ENCODE data around the gene MPZL3. TPM values are rescaled to one million over a fixed set of nuclear protein-coding genes. Genes with fewer than 3 reads are reported as not detected.

The MPZL3 gene
- total and polyA plus RNA-seq, 4 donors: 2.5 to 6.9 (median 3.5) TPM

GRCh38 chr11:118274186-118274585 is 22.0 kb upstream of the MPZL3 start:
- WGBS: 81% methylated on average over 2 of the region's 2 CpGs
- no peak for DNase-seq (ENCODE audit: low spot score)
- Histone ChIP-seq H3K4me3 (ENCODE audit: low read depth in 1 of 3, low read length in 3 of 3) (no peak overlapping the region), H3K27ac (ENCODE audit: low read depth in 1 of 2, low read length in 2 of 2) (no peak overlapping the region), H3K9me3 (ENCODE audit: control insufficient read depth in 4 of 4, low read length in 3 of 4) (no peaks in the 10 kb centered on the region), H3K27me3 (ENCODE audit: control insufficient read depth in 4 of 4, insufficient read depth in 4 of 4, low read length in 3 of 4) (no peaks in the 10 kb centered on the region), H3K4me1 (ENCODE audit: control insufficient read depth in 4 of 4, insufficient read depth in 4 of 4, low read length in 3 of 4) (no peaks in the 10 kb centered on the region), H3K36me3 (ENCODE audit: control insufficient read depth in 4 of 4, insufficient read depth in 3 of 4, low read depth in 1 of 4, low read length in 3 of 4) (no peaks in the 10 kb centered on the region), H3K9ac (ENCODE audit: low read depth in 1 of 2, low read length in 2 of 2) (no peak overlapping the region)
- TF ChIP-seq HNF4A (conservative IDR thresholded peaks at IDR 0.05) (no peak), SP1 (IDR thresholded peaks at IDR 0.05) (no peak), ZBTB33 (IDR thresholded peaks at IDR 0.05) (no peak), ATF3 (IDR thresholded peaks at IDR 0.05) (no peak), GABPA (IDR thresholded peaks at IDR 0.05 in 1 of 2, conservative IDR thresholded peaks at IDR 0.05 in 1 of 2) (no peak), MAX (IDR thresholded peaks at IDR 0.05) (no peak), FOXA2 (IDR thresholded peaks at IDR 0.05) (no peak), YY1 (IDR thresholded peaks at IDR 0.05) (no peak), EGR1 (IDR thresholded peaks at IDR 0.05; ENCODE audit: low read depth in 2 of 2) (no peak), HNF4G (IDR thresholded peaks at IDR 0.05) (no peak), RXRA (IDR thresholded peaks at IDR 0.05) (no peak), CTCF (IDR thresholded peaks at IDR 0.05; ENCODE audit: low read depth, low read length, missing input control) (no peak), FOXA1 (IDR thresholded peaks at IDR 0.05) (no peak), JUND (IDR thresholded peaks at IDR 0.05) (no peak), REST (IDR thresholded peaks at IDR 0.05) (no peak), TAF1 (conservative IDR thresholded peaks at IDR 0.05) (no peak), NR2F2 (IDR thresholded peaks at IDR 0.05) (no peak)

GRCh38 chr11:118272001-118272400 is 19.8 kb upstream of the MPZL3 start:
- H3K27me3 ChIP-seq (ENCODE audit: control insufficient read depth in 4 of 4, insufficient read depth in 4 of 4, low read length in 3 of 4): no peaks in the 10 kb centered on the region
- no peak overlapping the region for H3K27ac ChIP-seq (ENCODE audit: low read depth in 1 of 2, low read length in 2 of 2)
- H3K36me3 ChIP-seq (ENCODE audit: control insufficient read depth in 4 of 4, insufficient read depth in 3 of 4, low read depth in 1 of 4, low read length in 3 of 4): no peaks in the 10 kb centered on the region
- H3K4me3 ChIP-seq (ENCODE audit: low read depth in 1 of 3, low read length in 3 of 3): no peak overlapping the region
- H3K9ac ChIP-seq (ENCODE audit: low read depth in 1 of 2, low read length in 2 of 2): no peak overlapping the region
- H3K4me1 ChIP-seq (ENCODE audit: control insufficient read depth in 4 of 4, insufficient read depth in 4 of 4, low read length in 3 of 4): no peaks in the 10 kb centered on the region
- 73% methylated on average over 2 of the region's 2 CpGs for WGBS
- no peak for DNase-seq (ENCODE audit: low spot score)
- H3K9me3 ChIP-seq (ENCODE audit: control insufficient read depth in 4 of 4, low read length in 3 of 4): no peaks in the 10 kb centered on the region
- TF ChIP-seq EGR1 (IDR thresholded peaks at IDR 0.05; ENCODE audit: low read depth in 2 of 2) (no peak), SP1 (IDR thresholded peaks at IDR 0.05) (no peak), TAF1 (conservative IDR thresholded peaks at IDR 0.05) (no peak), MAX (IDR thresholded peaks at IDR 0.05) (no peak), HNF4A (conservative IDR thresholded peaks at IDR 0.05) (no peak), FOXA2 (IDR thresholded peaks at IDR 0.05) (no peak), CTCF (IDR thresholded peaks at IDR 0.05; ENCODE audit: low read depth, low read length, missing input control) (no peak), NR2F2 (IDR thresholded peaks at IDR 0.05) (no peak), RXRA (IDR thresholded peaks at IDR 0.05) (no peak), FOXA1 (IDR thresholded peaks at IDR 0.05) (no peak), YY1 (IDR thresholded peaks at IDR 0.05) (no peak), GABPA (IDR thresholded peaks at IDR 0.05 in 1 of 2, conservative IDR thresholded peaks at IDR 0.05 in 1 of 2) (no peak), ZBTB33 (IDR thresholded peaks at IDR 0.05) (no peak), HNF4G (IDR thresholded peaks at IDR 0.05) (no peak), JUND (IDR thresholded peaks at IDR 0.05) (no peak)

All from liver (tissue), 9 donors.